ENCODE results near the gene SLC35D1.

- TF ChIP-seq POLR2A (IDR thresholded peaks at IDR 0.05; ENCODE audit: control extremely low read depth in 1 of 2, low read depth in 2 of 2, low read length in 2 of 2) (no peak), CTCF (IDR thresholded peaks at IDR 0.05; ENCODE audit: control extremely low read depth in 1 of 3, insufficient read depth in 1 of 3, low read depth in 1 of 3, low read length in 3 of 3) (no peak), HDAC6 (IDR thresholded peaks at IDR 0.05; ENCODE audit: low read depth, low read length) (no peak), NRF1 (IDR thresholded peaks at IDR 0.05; ENCODE audit: low read depth, low read length) (no peak), RBBP5 (IDR thresholded peaks at IDR 0.05; ENCODE audit: borderline replicate concordance, low read depth, low read length) (no peak)
Observed at GRCh38 chr1:67078291-67078690, 24.3 kb upstream of the SLC35D1 start.
